IMR-90 (cell line): ENCODE results near the gene CRB1. TPM values are rescaled to one million over a fixed set of nuclear protein-coding genes. Genes with fewer than 3 reads are reported as not detected.

Experiments used
- ATAC-seq: fragments of 200-7000 bp; cut with Tn5 transposase; 2 replicates; pipeline ENCODE4 v1.9.1; 2020; ENCODE audit warnings: low read depth, mild to moderate bottlenecking, moderate library complexity
- BruUV-seq: library from RNA; stranded (reverse); fragments of 400-500 nt; replicated peaks from 2 replicates; lab custom pipeline; 2021; lab: Mats Ljungman, UMichigan
- CTCF ChIA-PET: fragments of 300-600 bp; formaldehyde crosslinking; extraction: SDS; loops from one replicate; lab custom pipeline; 2021; ENCODE audit warnings: antibody characterized with exemption; lab: Yijun Ruan, JAX
- POLR2A ChIA-PET: fragments of 300-600 bp; sonication (Branson Sonifier 250); formaldehyde crosslinking; loops from one replicate; lab custom pipeline; 2022; ENCODE audit warnings: antibody characterized with exemption; ENCODE audit not compliant: unreplicated experiment; lab: Charles Lee
- DNase-seq: peaks from one replicate; pipeline ENCODE4 v3.0.0; 2013
- H2AFZ ChIP-seq: replicated peaks from 2 replicates; pipeline ENCODE3; 2013; ENCODE audit warnings: low read length, mild to moderate bottlenecking; ENCODE audit not compliant: poor library complexity
- H2AK5ac ChIP-seq: 2 replicates; pipeline ENCODE4 v1.6.1; 2013; ENCODE audit warnings: low read depth, low read length, inconsistent platforms
- H2AK9ac ChIP-seq: replicated peaks from 2 replicates; pipeline ENCODE3; 2013; ENCODE audit warnings: mild to moderate bottlenecking, low read depth, low read length, moderate library complexity; ENCODE audit not compliant: poor library complexity
- H2BK120ac ChIP-seq: 2 replicates; pipeline ENCODE4 v1.6.1; 2013; ENCODE audit warnings: low read depth, low read length, inconsistent platforms
- H2BK15ac ChIP-seq: 3 replicates; pipeline ENCODE4 v1.6.1; 2013; ENCODE audit warnings: low read depth, low read length, inconsistent platforms
- H2BK20ac ChIP-seq: 2 replicates; pipeline ENCODE4 v1.6.1; 2013; ENCODE audit warnings: low read depth, mild to moderate bottlenecking, inconsistent platforms, low read length, moderate library complexity
- H2BK5ac ChIP-seq: 2 replicates; pipeline ENCODE4 v1.6.1; 2013; ENCODE audit warnings: mild to moderate bottlenecking, low read depth, low read length, inconsistent platforms; ENCODE audit not compliant: poor library complexity, severe bottlenecking
- H3K14ac ChIP-seq: replicated peaks from 2 replicates; pipeline ENCODE4 v1.6.1; 2013; ENCODE audit warnings: low read depth, low read length, inconsistent platforms
- H3K18ac ChIP-seq: 2 replicates; pipeline ENCODE4 v1.6.1; 2013; ENCODE audit warnings: low read depth, low read length, control low read depth
- H3K23ac ChIP-seq: 2 replicates; pipeline ENCODE4 v1.6.1; 2013; ENCODE audit warnings: low read depth, low read length, inconsistent platforms
- H3K27ac ChIP-seq: 2 replicates; pipeline ENCODE4 v1.5.1; 2013; ENCODE audit warnings: mild to moderate bottlenecking, control low read depth, low read length; ENCODE audit not compliant: insufficient read depth
- H3K27me3 ChIP-seq: 2 replicates; pipeline ENCODE4 v1.6.1; 2013; ENCODE audit warnings: low read length; ENCODE audit not compliant: control insufficient read depth, insufficient read depth
- H3K36me3 ChIP-seq: 2 replicates; pipeline ENCODE4 v1.6.1; 2013; ENCODE audit warnings: low read length, mixed read lengths; ENCODE audit not compliant: control insufficient read depth, insufficient read depth
- H3K4ac ChIP-seq: 2 replicates; pipeline ENCODE4 v1.6.1; 2013; ENCODE audit warnings: low read depth, low read length, inconsistent platforms
- H3K4me1 ChIP-seq: 2 replicates; pipeline ENCODE4 v1.6.1; 2013; ENCODE audit warnings: low read length, mixed read lengths; ENCODE audit not compliant: control insufficient read depth, insufficient read depth
- H3K4me2 ChIP-seq: 2 replicates; pipeline ENCODE4 v1.6.1; 2013; ENCODE audit warnings: low read depth, mild to moderate bottlenecking, control low read depth, low read length, moderate library complexity
- H3K4me3 ChIP-seq: 2 replicates; pipeline ENCODE4 v1.5.1; 2013; ENCODE audit warnings: low read depth, mild to moderate bottlenecking, control low read depth, low read length, moderate library complexity; ENCODE audit not compliant: insufficient read depth
- H3K56ac ChIP-seq: 2 replicates; pipeline ENCODE4 v1.6.1; 2013; ENCODE audit warnings: low read length, inconsistent platforms; ENCODE audit not compliant: insufficient read depth; ENCODE audit errors: extremely low read depth
- H3K79me1 ChIP-seq, 2 experiments: 2 replicates each; pipeline ENCODE4 v1.6.1; 2013; ENCODE audit warnings: low read length in 2 of 2, inconsistent platforms in 1 of 2, low read depth in 1 of 2
- H3K9ac ChIP-seq: 2 replicates; pipeline ENCODE4 v1.6.1; 2013; ENCODE audit warnings: low read depth, low read length, control low read depth
- H3K9me1 ChIP-seq: 2 replicates; pipeline ENCODE4 v1.6.1; 2013; ENCODE audit warnings: low read length, inconsistent platforms; ENCODE audit not compliant: insufficient read depth
- H3K9me3 ChIP-seq: 2 replicates; pipeline ENCODE4 v1.6.1; 2013; ENCODE audit warnings: low read length; ENCODE audit not compliant: control insufficient read depth, insufficient read depth
- H4K20me1 ChIP-seq: 2 replicates; pipeline ENCODE4 v1.6.1; 2013; ENCODE audit warnings: low read length, inconsistent platforms; ENCODE audit not compliant: insufficient read depth
- H4K5ac ChIP-seq: 2 replicates; pipeline ENCODE4 v1.6.1; 2013; ENCODE audit warnings: mild to moderate bottlenecking, low read depth, low read length, control low read depth
- H4K8ac ChIP-seq, 2 experiments: 2 replicates each; pipeline ENCODE4 v1.6.1; 2013; ENCODE audit warnings: low read depth in 2 of 2, low read length in 2 of 2, control low read depth in 1 of 2, inconsistent platforms in 1 of 2
- H4K91ac ChIP-seq: 2 replicates; pipeline ENCODE4 v1.6.1; 2013; ENCODE audit warnings: low read depth, low read length, inconsistent platforms; ENCODE audit not compliant: insufficient read depth
- MXI1 ChIP-seq: IDR thresholded peaks from 2 replicates; pipeline ENCODE4 v1.6.1; 2012; ENCODE audit warnings: low read depth, mild to moderate bottlenecking, low read length, moderate library complexity, borderline replicate concordance
- WGBS, 2 experiments: methylation state at CpG; one replicate each; pipeline versions ENCODE4 v1.1.5 to v1.1.7; 2013; ENCODE audit warnings: missing lambda C conversion rate in 2 of 2; ENCODE audit not compliant: insufficient read length in 1 of 2; ENCODE audit errors: extremely low coverage in 2 of 2; 5-methylcytosine and 5-hydroxymethylcytosine counted together
- dilution Hi-C: fragments of 300-500 bp; cut with HindIII; formaldehyde crosslinking; loops from one replicate; pipeline ENCODE4 v1.14.3; 2018; ENCODE audit warnings: low sequenced_read_pairs; ENCODE audit not compliant: unreplicated experiment
- in situ Hi-C: fragments of 300-500 bp; cut with MboI; formaldehyde crosslinking; loops from 3 replicates; pipeline ENCODE4 v1.14.3; 2019; ENCODE audit warnings: low sequenced_read_pairs, inconsistent platforms, mixed read lengths
- intact Hi-C: fragments of 100-400 bp; cut with micrococcal nuclease; formaldehyde crosslinking; loops from 2 replicates; pipeline ENCODE4 v1.10.0; 2022
- polyA plus RNA-seq, 3 experiments: library from polyadenylated mRNA; depleted of rRNA; stranded (reverse); fragments of >200 nt; gene quantifications; 2 replicates each; pipeline ENCODE4 v1.2.3, GENCODE V29; 2012; ENCODE audit warnings: low replicate concordance in 1 of 3
- total RNA-seq: library from RNA; depleted of rRNA; stranded (reverse); fragments of >200 nt; gene quantifications from 2 replicates; pipeline ENCODE4 v1.2.3, GENCODE V29; 2012
- TF ChIP-seq, protein P1 (sequence below): fragments of 150-350 bp; IDR thresholded peaks from 2 replicates; pipeline ENCODE4 v1.6.1; 2016; ENCODE audit warnings: low read depth, mild to moderate bottlenecking, low read length, moderate library complexity, borderline replicate concordance

The CRB1 gene
- total and polyA plus RNA-seq, 2 of the 4 experiments (the other 2 are of a cell fraction), result not detected

DNA sequence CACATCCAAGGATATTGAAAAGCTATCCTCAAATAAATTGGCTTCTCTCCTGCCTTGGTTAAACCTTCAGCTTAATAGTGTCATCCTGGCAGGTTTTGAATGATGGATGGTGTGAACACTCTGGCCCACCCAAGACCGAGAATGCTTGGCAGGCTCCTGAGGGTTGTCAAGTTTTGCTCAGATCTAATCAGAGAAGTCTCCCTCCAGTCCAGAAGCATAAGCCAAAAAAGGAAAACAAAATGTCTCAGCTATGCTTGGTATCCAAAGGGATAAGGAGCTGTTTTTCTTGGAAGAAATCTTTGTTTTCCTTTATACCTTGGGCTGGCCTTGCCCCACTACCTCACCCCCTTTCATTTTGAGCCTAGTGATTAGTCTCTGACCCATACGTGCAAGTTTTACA lies 172.7 kb downstream of the CRB1 start:
- no peak for TF ChIP-seq MXI1
- TF ChIP-seq, protein P1, sequence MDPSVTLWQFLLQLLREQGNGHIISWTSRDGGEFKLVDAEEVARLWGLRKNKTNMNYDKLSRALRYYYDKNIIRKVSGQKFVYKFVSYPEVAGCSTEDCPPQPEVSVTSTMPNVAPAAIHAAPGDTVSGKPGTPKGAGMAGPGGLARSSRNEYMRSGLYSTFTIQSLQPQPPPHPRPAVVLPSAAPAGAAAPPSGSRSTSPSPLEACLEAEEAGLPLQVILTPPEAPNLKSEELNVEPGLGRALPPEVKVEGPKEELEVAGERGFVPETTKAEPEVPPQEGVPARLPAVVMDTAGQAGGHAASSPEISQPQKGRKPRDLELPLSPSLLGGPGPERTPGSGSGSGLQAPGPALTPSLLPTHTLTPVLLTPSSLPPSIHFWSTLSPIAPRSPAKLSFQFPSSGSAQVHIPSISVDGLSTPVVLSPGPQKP, result no peak
- no peak overlapping the region for H3K4me2 ChIP-seq
- no peak overlapping the region for H4K5ac ChIP-seq
- ATAC-seq, result no peak; the same call in 1 of the 2 replicates
- H3K4ac ChIP-seq, result no peak overlapping the region
- intact Hi-C loops, result no loop called here
- H2BK15ac ChIP-seq, result no peak overlapping the region
- H3K27ac ChIP-seq, result no peak overlapping the region
- H4K91ac ChIP-seq, result no peak overlapping the region
- BruUV-seq, result no TSS peak
- POLR2A ChIA-PET, result no interaction called here
- CTCF ChIA-PET, result interaction anchor here (0.8 kb wide), 1 partner anchor 41 kb away, joined by 3 read pairs; no protein-coding TSS in a partner anchor
- H3K56ac ChIP-seq, result no peak overlapping the region
- no peak overlapping the region for H3K9ac ChIP-seq
- H3K23ac ChIP-seq, result no peak overlapping the region
- H2AK5ac ChIP-seq, result no peak overlapping the region
- H2AFZ ChIP-seq, result no peak overlapping the region
- H4K8ac ChIP-seq, result no peak overlapping the region
- no peak overlapping the region for H3K14ac ChIP-seq
- H3K4me3 ChIP-seq, result no peak overlapping the region
- in situ Hi-C loops, result no loop called here
- no peak overlapping the region for H2BK5ac ChIP-seq
- H3K18ac ChIP-seq, result no peak overlapping the region
- no peaks in the 10 kb centered on the region for H3K36me3 ChIP-seq
- dilution Hi-C loops, result no loop called here
- no peak overlapping the region for H2AK9ac ChIP-seq
- no CpG with 5 or more reads among the region's 2 CpGs for WGBS, 2 experiments
- H3K79me1 ChIP-seq, result no peaks in the 10 kb centered on the region
- peaks cover 2% of the 10 kb centered on the region; the same call in 1 of the 2 replicates for H3K4me1 ChIP-seq
- H2BK120ac ChIP-seq, result no peak overlapping the region
- no peak for DNase-seq
- H3K27me3 ChIP-seq, result no peaks in the 10 kb centered on the region
- no peaks in the 10 kb centered on the region for H3K9me1 ChIP-seq
- H2BK20ac ChIP-seq, result no peak overlapping the region
- H4K20me1 ChIP-seq, result no peaks in the 10 kb centered on the region
- H3K9me3 ChIP-seq, result no peaks in the 10 kb centered on the region
